MG63 (cell line): ENCODE measurements around the gene GASK1A. TPM values are rescaled to one million over a fixed set of nuclear protein-coding genes. Genes with fewer than 3 reads are reported as not detected.

ENCODE experiments used
- DNase-seq: peaks from one replicate; pipeline ENCODE4 v3.0.0-alpha.2; 2020
- H3K27me3 ChIP-seq: fragments of 250-450 bp; sonication (Bioruptor Pico); 2 replicates; pipeline ENCODE4 v1.5.1; 2020; ENCODE audit warnings: mild to moderate bottlenecking, moderate library complexity
- H3K36me3 ChIP-seq: fragments of 250-450 bp; sonication (Bioruptor Pico); 2 replicates; pipeline ENCODE4 v1.5.1; 2020; ENCODE audit warnings: mild to moderate bottlenecking, moderate library complexity
- H3K4me3 ChIP-seq: fragments of 250-450 bp; sonication (Bioruptor Pico); 2 replicates; pipeline ENCODE4 v1.5.1; 2020; ENCODE audit warnings: mild to moderate bottlenecking, moderate library complexity
- H3K9me3 ChIP-seq: fragments of 250-450 bp; sonication (Bioruptor Pico); 2 replicates; pipeline ENCODE4 v1.5.1; 2020; ENCODE audit warnings: mild to moderate bottlenecking, moderate library complexity
- total RNA-seq: library from RNA; depleted of rRNA; stranded (reverse); fragments of >200 nt; shearing (Covaris generic); gene quantifications from 2 replicates; pipeline ENCODE4 v1.2.3, GENCODE V29; 2014; ENCODE audit warnings: low replicate concordance; rRNA removed

The GASK1A gene
- total RNA-seq, result 0.15 TPM in 1 of 2 replicates, not detected in the other

DNA sequence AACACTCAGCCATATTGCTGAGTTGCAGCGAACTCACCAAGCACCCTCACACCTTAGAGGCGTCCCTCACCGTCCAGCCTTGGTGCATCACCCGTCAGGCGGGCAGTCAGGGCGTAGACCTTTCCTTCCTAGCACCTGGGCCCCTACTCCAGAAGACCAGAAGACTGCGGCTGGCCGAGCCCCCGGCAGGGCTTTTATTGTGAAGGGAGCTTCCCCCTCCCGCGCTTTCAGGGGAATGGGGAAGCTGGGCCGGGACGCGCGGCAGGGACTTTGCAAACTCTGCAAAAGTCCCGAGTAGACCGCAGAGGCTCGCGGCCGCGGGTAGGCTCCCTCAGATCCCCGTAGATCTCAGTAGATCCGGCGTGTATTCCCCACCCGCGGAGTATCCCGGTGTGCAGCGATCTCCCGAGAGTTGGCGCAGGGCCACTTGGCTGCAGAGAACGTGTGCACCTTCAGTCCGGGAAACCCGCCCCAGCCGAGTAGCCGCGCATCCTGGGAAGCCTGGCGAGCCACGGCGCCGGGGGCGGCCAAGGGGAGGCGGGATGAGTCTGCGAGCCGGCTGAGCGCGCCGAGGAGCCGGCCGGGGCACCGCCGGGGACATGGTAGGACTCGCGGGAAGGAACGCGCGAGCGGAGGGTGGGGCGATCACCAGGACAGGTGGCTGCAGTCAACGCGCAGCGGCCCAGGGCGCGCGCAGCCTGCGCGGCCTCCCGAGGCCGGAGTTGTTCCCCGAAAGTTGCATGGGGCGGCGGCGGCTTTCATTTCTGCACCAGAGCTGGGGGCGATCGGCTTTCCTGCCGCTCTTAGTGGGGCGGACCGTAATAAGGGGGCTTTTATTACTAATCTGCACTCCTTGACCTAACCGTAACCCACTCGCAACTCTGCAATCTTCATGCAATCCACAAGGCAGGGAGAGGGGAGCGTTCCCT lies at the start of gene GASK1A:
Gene GASK1A, plus strand, starts transcription at position 268 of the 929 bp plus-strand sequence. Its CDS starts 332 bp downstream, at position 600.
- H3K36me3 ChIP-seq, result no peaks in the 10 kb centered on the region
- H3K27me3 ChIP-seq, result 0 out of 2 replicates have a peak, but pooled peaks cover 2% of the 10 kb centered on the region
- DNase-seq, result peak; percentile 34
- peak within 1 kb of the TSS; percentile 38 for H3K4me3 ChIP-seq
- peaks cover 2% of the 10 kb centered on the region; the same call in 1 of the 2 replicates for H3K9me3 ChIP-seq

- Histone ChIP-seq H3K36me3 (no peaks in the 10 kb centered on the region), H3K4me3 (no peak overlapping the region), H3K9me3 (no peaks in the 10 kb centered on the region), H3K27me3 (no peaks in the 10 kb centered on the region)
- DNase-seq, result no peak
Measured at GRCh38 chr3:42934111-42934510, 45.0 kb upstream of the GASK1A start.

GRCh38 chr3:42934910-42935309 lies 44.2 kb upstream of the GASK1A start:
- Histone ChIP-seq H3K27me3 (no peaks in the 10 kb centered on the region), H3K36me3 (no peaks in the 10 kb centered on the region), H3K9me3 (no peaks in the 10 kb centered on the region), H3K4me3 (no peak overlapping the region)
- no peak for DNase-seq

- Histone ChIP-seq H3K27me3 (no peaks in the 10 kb centered on the region), H3K36me3 (no peaks in the 10 kb centered on the region), H3K4me3 (no peak overlapping the region), H3K9me3 (no peaks in the 10 kb centered on the region)
- DNase-seq, result no peak
Measured at GRCh38 chr3:42935472-42935871, 43.6 kb upstream of the GASK1A start.

GRCh38 chr3:42936157-42936981 lies 42.7 kb upstream of the GASK1A start:
- no peaks in the 10 kb centered on the region for H3K27me3 ChIP-seq
- DNase-seq, result no peak
- H3K36me3 ChIP-seq, result no peaks in the 10 kb centered on the region
- no peak overlapping the region for H3K4me3 ChIP-seq
- H3K9me3 ChIP-seq, result no peaks in the 10 kb centered on the region

- Histone ChIP-seq H3K9me3 (no peaks in the 10 kb centered on the region), H3K4me3 (no peak overlapping the region), H3K27me3 (no peaks in the 10 kb centered on the region), H3K36me3 (no peaks in the 10 kb centered on the region)
- no peak for DNase-seq
Measured at GRCh38 chr3:42937334-42937733, 41.8 kb upstream of the GASK1A start.

- Histone ChIP-seq H3K36me3 (no peaks in the 10 kb centered on the region), H3K9me3 (no peaks in the 10 kb centered on the region), H3K4me3 (no peak overlapping the region), H3K27me3 (no peaks in the 10 kb centered on the region)
- no peak for DNase-seq
Measured at GRCh38 chr3:42942693-42943092, 36.4 kb upstream of the GASK1A start.

DNA sequence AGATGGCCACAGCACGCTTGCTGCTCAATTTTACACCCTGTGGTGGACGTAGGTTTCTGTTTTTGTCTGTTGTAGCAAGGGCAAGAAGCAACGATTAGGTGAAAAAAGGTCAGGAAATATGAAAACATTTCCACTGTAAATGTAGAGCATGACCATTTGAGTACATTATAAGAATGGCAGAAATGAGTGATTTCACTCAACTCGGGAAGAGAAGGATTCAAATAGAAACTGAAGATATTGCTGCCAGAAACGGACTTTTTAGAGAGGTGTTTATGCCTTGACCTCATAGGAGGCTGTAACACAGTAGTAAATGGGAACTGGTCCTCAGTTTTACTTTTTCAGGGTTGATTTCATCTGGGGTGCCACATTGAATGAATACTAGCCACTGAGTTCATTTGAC lies 33.1 kb upstream of the GASK1A start:
- Histone ChIP-seq H3K27me3 (no peaks in the 10 kb centered on the region), H3K4me3 (no peak overlapping the region), H3K9me3 (no peaks in the 10 kb centered on the region), H3K36me3 (no peaks in the 10 kb centered on the region)
- DNase-seq, result no peak

DNA sequence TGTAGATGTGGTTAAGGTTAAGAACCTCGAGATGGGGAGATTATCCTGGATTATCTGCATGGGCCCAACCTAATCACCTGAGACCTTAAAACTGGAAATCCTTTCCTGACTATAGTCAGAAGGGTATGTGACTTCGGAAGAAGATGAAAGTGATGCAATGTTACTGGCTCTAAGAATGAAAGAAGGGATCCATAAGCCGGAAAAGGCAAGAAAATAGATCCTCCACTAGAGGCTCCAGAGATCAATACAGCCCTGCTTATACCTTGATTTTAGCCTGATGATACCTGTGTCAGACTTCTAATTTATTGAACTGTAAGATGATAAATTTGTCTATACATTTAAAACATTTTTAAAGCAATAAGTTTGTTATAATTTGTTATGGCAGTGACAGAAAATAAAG lies 21.5 kb upstream of the GASK1A start:
- DNase-seq, result no peak
- H3K27me3 ChIP-seq, result no peaks in the 10 kb centered on the region
- no peak overlapping the region for H3K4me3 ChIP-seq
- H3K9me3 ChIP-seq, result no peaks in the 10 kb centered on the region
- no peaks in the 10 kb centered on the region for H3K36me3 ChIP-seq

DNA sequence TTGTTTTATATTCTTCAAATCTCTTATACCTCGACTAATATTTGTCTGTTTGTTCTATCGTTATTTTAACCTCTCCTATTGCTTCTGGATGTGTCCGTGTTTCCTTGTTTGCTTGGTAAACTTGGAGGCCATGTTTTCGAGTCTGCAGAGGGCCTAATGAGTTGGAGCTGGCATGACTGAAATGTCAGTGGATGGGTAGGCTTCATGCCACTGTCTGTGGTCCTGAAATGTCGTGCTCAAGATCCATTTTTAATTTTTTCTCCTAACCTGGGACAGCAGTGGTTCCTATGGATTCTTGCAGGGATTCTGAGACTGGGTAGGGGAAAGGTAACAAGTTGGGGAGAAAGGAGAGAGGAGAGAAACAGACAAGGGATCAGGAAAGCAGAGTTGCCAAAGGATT lies 18.8 kb upstream of the GASK1A start:
- no peaks in the 10 kb centered on the region for H3K27me3 ChIP-seq

DNA sequence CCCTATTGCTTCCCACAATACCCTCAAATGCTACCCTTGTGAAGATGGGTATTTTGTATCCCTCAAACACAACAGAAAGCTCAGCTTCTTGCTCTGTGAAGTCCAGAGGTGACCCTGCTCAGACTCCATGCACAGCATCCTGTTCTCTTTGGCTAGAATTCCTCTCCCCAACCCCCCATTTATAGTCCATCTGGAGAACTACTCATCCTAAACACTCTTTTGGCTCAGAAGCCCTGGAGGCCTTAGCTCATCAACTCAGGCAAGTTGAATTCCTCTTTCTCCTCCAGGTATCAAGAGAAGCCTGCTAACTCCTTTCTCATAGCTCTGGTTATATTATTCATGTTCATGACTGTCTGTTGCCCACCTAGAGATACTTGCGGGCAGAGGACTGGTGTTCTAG lies 18.3 kb upstream of the GASK1A start:
- Histone ChIP-seq H3K36me3 (no peaks in the 10 kb centered on the region), H3K9me3 (no peaks in the 10 kb centered on the region), H3K27me3 (no peaks in the 10 kb centered on the region), H3K4me3 (no peak overlapping the region)
- DNase-seq, result no peak

More for the DNA sequence above, 18.8 kb upstream of the GASK1A start:
- Histone ChIP-seq H3K36me3 (no peaks in the 10 kb centered on the region), H3K4me3 (no peak overlapping the region), H3K9me3 (no peaks in the 10 kb centered on the region)
- DNase-seq, result no peak

DNA sequence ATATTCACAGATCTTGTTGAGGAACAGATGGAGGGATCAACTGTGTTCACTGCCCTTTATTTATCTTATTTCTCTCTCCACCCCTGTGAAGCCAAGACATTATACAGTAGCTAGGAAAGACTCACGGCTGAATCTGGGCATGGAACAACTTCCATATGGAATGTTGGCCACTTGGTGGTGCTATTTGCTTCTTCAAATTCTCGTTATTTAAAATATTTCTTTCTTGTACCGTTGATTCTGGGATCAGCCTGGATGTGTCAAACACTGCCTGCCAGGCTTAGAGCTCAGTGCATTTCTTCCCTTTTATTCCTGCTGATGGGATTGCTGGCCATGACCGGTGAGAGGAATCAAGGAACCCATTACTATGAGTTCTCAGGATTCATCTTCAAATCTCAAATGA lies 17.5 kb upstream of the GASK1A start:
- Histone ChIP-seq H3K4me3 (no peak overlapping the region), H3K36me3 (no peaks in the 10 kb centered on the region), H3K27me3 (no peaks in the 10 kb centered on the region), H3K9me3 (no peaks in the 10 kb centered on the region)
- no peak for DNase-seq

GRCh38 chr3:42963269-42963668 lies 15.8 kb upstream of the GASK1A start:
- Histone ChIP-seq H3K36me3 (no peaks in the 10 kb centered on the region), H3K9me3 (no peaks in the 10 kb centered on the region), H3K4me3 (no peak overlapping the region), H3K27me3 (no peaks in the 10 kb centered on the region)
- DNase-seq, result no peak

- H3K36me3 ChIP-seq, result no peaks in the 10 kb centered on the region
- no peak for DNase-seq
- no peaks in the 10 kb centered on the region for H3K9me3 ChIP-seq
- H3K4me3 ChIP-seq, result no peak overlapping the region
- H3K27me3 ChIP-seq, result no peaks in the 10 kb centered on the region
Measured at GRCh38 chr3:42964266-42964665, 14.8 kb upstream of the GASK1A start.

GRCh38 chr3:42970557-42970956 lies 8.6 kb upstream of the GASK1A start:
- H3K27me3 ChIP-seq, result no peaks in the 10 kb centered on the region
- peaks cover 2% of the 10 kb centered on the region; the same call in 1 of the 2 replicates for H3K9me3 ChIP-seq
- no peaks in the 10 kb centered on the region for H3K36me3 ChIP-seq
- H3K4me3 ChIP-seq, result no peak overlapping the region
- DNase-seq, result no peak

DNA sequence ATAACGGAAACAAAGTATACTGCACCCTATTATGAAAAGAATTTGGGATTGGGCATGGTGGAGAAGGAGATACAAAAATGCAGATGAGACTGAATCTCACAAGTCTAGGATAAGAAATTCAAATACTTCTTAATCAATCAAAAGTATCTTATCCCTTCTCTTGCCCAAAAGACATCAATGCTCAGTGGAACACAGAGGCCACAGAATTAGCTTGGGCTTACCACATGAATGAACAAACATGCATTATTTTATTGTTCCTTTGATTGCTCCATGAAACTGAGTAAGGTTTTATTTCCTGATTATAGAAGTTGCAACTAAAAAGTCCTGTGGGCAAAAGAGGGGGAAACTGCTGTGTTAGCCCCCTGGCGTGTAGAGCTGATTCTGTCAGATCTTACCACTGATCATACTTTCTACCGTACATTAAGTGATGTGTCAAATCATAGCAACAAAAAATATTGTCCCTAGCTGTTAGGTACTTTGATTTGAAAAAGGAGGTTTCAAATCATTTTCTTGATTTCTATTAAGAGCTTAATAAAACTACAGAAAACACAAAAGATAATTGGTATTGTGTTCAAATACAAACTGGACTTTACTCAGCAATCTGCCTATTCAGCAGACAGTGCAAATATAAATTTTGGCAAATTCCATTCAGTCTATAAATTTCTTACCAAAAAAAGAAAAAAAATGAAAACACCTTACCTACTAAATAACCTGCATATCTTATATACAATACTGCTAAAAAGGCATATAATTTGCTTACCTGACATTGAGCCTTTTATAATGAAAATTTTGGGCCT lies 7.9 kb upstream of the GASK1A start:
- no peak for DNase-seq
- H3K27me3 ChIP-seq, result no peaks in the 10 kb centered on the region
- H3K4me3 ChIP-seq, result no peak overlapping the region
- peaks cover 2% of the 10 kb centered on the region; the same call in 1 of the 2 replicates for H3K9me3 ChIP-seq
- no peaks in the 10 kb centered on the region for H3K36me3 ChIP-seq
